Cardiac muscle cell (in vitro differentiated cells and primary cell): Measurements from ENCODE around the gene BEAN1. TPM values are rescaled to one million over a fixed set of nuclear protein-coding genes. Genes with fewer than 3 reads are reported as not detected.

ENCODE experiments used
- DNase-seq, 2 donors: peaks; one replicate each; pipeline versions ENCODE4 v3.0.0 to v3.0.0-alpha.2; 2010 to 2017; ENCODE audit warnings: low read depth in 1 of 2, low spot score in 1 of 2
- H3K27ac ChIP-seq: fragments of 200-600 bp; sonication (generic); 2 replicates; pipeline ENCODE4 v1.5.1; 2016
- H3K27me3 ChIP-seq: fragments of 200-600 bp; sonication (generic); 2 replicates; pipeline ENCODE4 v1.6.0; 2016; ENCODE audit warnings: control low read depth
- H3K36me3 ChIP-seq: fragments of 200-600 bp; sonication (generic); 2 replicates; pipeline ENCODE4 v1.5.1; 2016; ENCODE audit warnings: control low read depth
- H3K4me1 ChIP-seq: fragments of 200-600 bp; sonication (generic); 2 replicates; pipeline ENCODE4 v1.8.1; 2017; ENCODE audit warnings: low read depth, mild to moderate bottlenecking, mixed run types
- H3K4me3 ChIP-seq: fragments of 200-600 bp; sonication (generic); 2 replicates; pipeline ENCODE4 v1.5.1; 2016; ENCODE audit warnings: mild to moderate bottlenecking
- H3K9me3 ChIP-seq: fragments of 200-600 bp; sonication (generic); 2 replicates; pipeline ENCODE4 v1.5.1; 2017; ENCODE audit warnings: low read depth, mild to moderate bottlenecking, control low read depth
- CTCF ChIP-seq: IDR thresholded peaks from 2 replicates; pipeline ENCODE4 v1.5.1; 2012; ENCODE audit warnings: low read depth, mild to moderate bottlenecking, low read length
- polyA plus RNA-seq: library from polyadenylated mRNA; unstranded; fragments of >200 nt; fragmentation: Nextera tagmentation; extraction: Ambion mirVana; gene quantifications from 2 replicates; pipeline ENCODE4 v1.2.1, GENCODE V29; 2016
- total RNA-seq: library from RNA; depleted of rRNA; stranded (reverse); fragments of >200 nt; gene quantifications from 2 replicates; pipeline ENCODE4 v1.2.3, GENCODE V29; 2016

BEAN1 gene
- total and polyA plus RNA-seq, 2 experiments from 2014 or later, result 1.2 to 2.9 TPM

DNA sequence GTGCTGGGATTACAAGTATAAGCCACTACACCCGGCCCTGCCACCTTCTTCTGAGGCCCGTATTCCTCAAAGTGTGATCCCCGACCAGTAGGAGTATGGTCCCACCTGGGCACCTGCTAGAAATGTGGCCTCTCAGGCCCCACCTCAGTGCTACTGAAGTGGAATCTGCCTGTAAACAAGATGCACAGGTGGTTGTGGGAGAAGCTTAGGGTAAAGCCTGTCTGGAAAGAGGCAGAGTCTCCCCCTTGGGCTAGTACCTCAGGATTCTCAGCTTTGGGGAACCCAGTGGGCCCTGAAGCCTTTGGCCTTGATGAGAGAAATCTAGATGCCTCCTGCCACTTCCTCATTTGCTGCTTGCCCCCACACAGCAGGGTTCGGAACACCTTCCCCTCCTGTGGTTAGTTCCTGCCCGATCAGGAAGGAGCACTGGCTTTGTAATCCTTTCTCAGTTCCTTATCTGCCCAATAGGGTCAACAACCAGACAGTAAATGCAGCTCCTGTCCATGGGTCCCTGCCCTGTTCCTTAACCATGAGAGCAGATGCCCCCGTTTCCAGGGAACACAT, 97.6 kb downstream of the BEAN1 start:
- H3K4me1 ChIP-seq, result no peaks in the 10 kb centered on the region
- no peak overlapping the region for H3K4me3 ChIP-seq
- H3K27ac ChIP-seq, result no peak overlapping the region
- H3K36me3 ChIP-seq, result peaks cover 6% of the 10 kb centered on the region
- DNase-seq, result no peak
- H3K27me3 ChIP-seq, result no peaks in the 10 kb centered on the region
- H3K9me3 ChIP-seq, result no peaks in the 10 kb centered on the region
- no peak for TF ChIP-seq CTCF

DNA sequence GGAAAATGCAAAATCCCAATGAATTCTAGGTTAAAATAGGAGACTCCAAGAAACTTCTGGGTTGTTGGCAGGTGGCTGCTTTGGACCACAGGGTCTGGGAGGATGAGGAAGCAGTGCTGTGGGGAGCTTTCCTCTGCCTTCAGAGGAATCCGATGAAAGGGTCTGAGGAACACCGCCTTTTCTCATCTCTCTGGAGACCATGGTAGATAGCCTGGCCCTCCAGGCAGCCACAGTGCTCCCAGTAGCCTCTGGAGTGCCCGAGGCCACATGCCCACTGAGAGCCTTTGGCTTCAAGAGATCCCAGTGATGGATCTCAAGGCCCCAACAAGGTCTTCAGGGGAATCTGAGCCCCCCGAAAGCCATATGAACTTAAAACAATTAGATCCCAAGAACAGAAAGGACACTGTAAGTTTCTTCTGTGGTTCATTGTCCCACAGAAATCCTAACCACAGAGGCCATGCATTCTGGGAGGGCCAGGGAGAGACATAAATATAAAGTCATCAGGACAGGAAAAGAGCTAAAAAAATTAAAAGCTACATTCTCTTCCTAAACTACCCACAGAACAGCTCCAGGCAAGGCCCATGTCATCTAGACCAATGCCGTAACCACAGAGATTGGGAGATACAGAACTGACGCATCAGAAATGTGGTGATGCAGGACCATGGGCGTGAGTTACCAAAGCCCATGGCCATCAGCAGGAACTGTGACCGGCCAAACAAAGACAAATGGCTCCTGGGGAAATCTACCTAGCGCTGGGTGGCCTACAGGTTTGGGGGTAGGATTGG, 98.5 kb downstream of the BEAN1 start:
- Histone ChIP-seq H3K36me3 (peaks cover 14% of the 10 kb centered on the region), H3K4me3 (no peak overlapping the region), H3K4me1 (no peaks in the 10 kb centered on the region), H3K27me3 (no peaks in the 10 kb centered on the region), H3K9me3 (no peaks in the 10 kb centered on the region), H3K27ac (no peak overlapping the region)
- peak in 1 of 2 donors; percentile 58 for DNase-seq
- no peak for TF ChIP-seq CTCF

DNA sequence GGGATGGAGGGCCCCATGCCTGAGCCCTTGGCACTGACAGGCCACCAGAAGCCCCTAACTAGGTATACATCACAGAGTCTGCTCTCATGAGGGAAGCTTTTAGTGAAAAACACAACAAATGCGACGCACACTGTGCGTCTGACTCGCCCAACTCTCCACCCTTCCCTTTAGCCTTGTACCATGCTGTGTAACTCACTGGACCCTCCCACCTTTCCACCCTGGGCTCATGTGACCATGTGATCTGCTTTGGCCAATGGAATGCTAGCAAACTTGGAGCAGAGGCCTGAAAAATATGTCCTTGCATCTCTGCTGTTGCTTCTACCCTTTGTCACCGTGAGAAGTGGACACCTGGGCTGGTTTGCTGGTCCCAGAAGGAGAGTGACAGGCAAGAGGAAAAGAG, 101.2 kb downstream of the BEAN1 start:
- TF ChIP-seq CTCF, result no peak
- H3K4me3 ChIP-seq, result no peak overlapping the region
- DNase-seq, result no peak
- H3K9me3 ChIP-seq, result no peaks in the 10 kb centered on the region
- no peak overlapping the region for H3K27ac ChIP-seq
- H3K4me1 ChIP-seq, result no peaks in the 10 kb centered on the region
- no peaks in the 10 kb centered on the region for H3K27me3 ChIP-seq
- peaks cover 18% of the 10 kb centered on the region for H3K36me3 ChIP-seq

DNA sequence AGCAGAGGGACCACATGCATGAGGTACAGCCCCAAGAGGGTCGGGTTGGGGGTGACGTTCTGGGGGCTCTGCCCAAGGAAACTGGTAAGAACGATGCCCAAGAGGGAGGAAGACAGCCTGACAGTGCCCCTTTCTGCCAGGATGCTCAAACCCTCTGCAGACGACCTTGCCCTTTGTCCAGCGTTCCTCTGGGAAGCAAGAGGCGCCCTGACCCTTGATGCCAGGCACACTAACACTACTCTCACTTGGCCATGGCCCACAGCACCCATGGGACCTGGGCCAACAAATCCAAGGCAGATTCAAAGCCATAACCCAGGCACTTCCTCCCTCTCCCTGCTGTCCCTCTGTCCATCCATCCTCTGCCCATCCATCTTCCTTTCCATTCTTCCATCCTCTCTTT, 102.4 kb downstream of the BEAN1 start:
- no peaks in the 10 kb centered on the region for H3K27me3 ChIP-seq
- no peak for DNase-seq
- H3K4me3 ChIP-seq, result no peak overlapping the region
- H3K4me1 ChIP-seq, result peaks cover 6% of the 10 kb centered on the region
- H3K27ac ChIP-seq, result no peak overlapping the region
- peaks cover 18% of the 10 kb centered on the region for H3K36me3 ChIP-seq
- no peaks in the 10 kb centered on the region for H3K9me3 ChIP-seq
- TF ChIP-seq CTCF, result no peak

Other genes with a start within 250 kb of the BEAN1 start
- gene CDH5, start 60.6 kb upstream of the BEAN1 start, total RNA-seq, result 0.88 and 4.1 TPM in 2 replicates
- gene CDH5, start 60.6 kb upstream of the BEAN1 start, polyA plus RNA-seq, result 1.1 and 5.6 TPM in 2 replicates
- gene TK2, start 122.8 kb downstream of the BEAN1 start, total RNA-seq, result 19.8 and 20.2 TPM in 2 replicates
- 18.2 and 20.9 TPM in 2 replicates for gene TK2, start 122.8 kb downstream of the BEAN1 start, polyA plus RNA-seq
- 16.6 and 23.4 TPM in 2 replicates for gene CKLF, start 125.3 kb downstream of the BEAN1 start, total RNA-seq
- 25.6 and 44.8 TPM in 2 replicates for gene CKLF, start 125.3 kb downstream of the BEAN1 start, polyA plus RNA-seq
- gene CMTM1, start 139.1 kb downstream of the BEAN1 start, total RNA-seq, result 1.2 and 2.0 TPM in 2 replicates
- gene CMTM1, start 139.1 kb downstream of the BEAN1 start, polyA plus RNA-seq, result 2.6 and 5.5 TPM in 2 replicates
- not detected in 2 replicates for gene CMTM2, start 152.2 kb downstream of the BEAN1 start, total RNA-seq
- 0.88 TPM in 1 of 2 replicates, not detected in the other for gene CMTM2, start 152.2 kb downstream of the BEAN1 start, polyA plus RNA-seq
- gene CMTM3, start 177.4 kb downstream of the BEAN1 start, total RNA-seq, result 48.9 and 56.1 TPM in 2 replicates
- 70.7 and 92.2 TPM in 2 replicates for gene CMTM3, start 177.4 kb downstream of the BEAN1 start, polyA plus RNA-seq